GM23248 (cell line): ENCODE measurements around the gene MYLIP. TPM values are rescaled to one million over a fixed set of nuclear protein-coding genes. Genes with fewer than 3 reads are reported as not detected.

Experiments used
- DNase-seq: peaks from one replicate; pipeline ENCODE4 v3.0.0-alpha.2; 2015
- H2AFZ ChIP-seq: fragments of 200-600 bp; sonication (generic); 2 replicates; pipeline ENCODE4 v1.6.1; 2016; ENCODE audit warnings: antibody characterized with exemption
- H3F3A ChIP-seq: fragments of 200-600 bp; sonication (generic); 2 replicates; pipeline ENCODE4 v1.6.1; 2016; ENCODE audit warnings: mild to moderate bottlenecking, antibody characterized with exemption, mixed run types; ENCODE audit not compliant: insufficient read depth
- H3K27ac ChIP-seq: fragments of 200-600 bp; sonication (generic); 2 replicates; pipeline ENCODE4 v1.5.1; 2016; ENCODE audit warnings: mild to moderate bottlenecking
- H3K27me3 ChIP-seq: fragments of 200-600 bp; sonication (generic); replicated peaks from 2 replicates; pipeline ENCODE4 v1.6.1; 2016; ENCODE audit warnings: mild to moderate bottlenecking; ENCODE audit not compliant: insufficient read depth
- H3K36me3 ChIP-seq: fragments of 200-600 bp; sonication (generic); 2 replicates; pipeline ENCODE4 v1.6.1; 2016; ENCODE audit warnings: low read depth, mild to moderate bottlenecking
- H3K4me1 ChIP-seq: fragments of 200-600 bp; sonication (generic); 2 replicates; pipeline ENCODE4 v1.6.1; 2016; ENCODE audit warnings: mild to moderate bottlenecking; ENCODE audit not compliant: insufficient read depth
- H3K4me2 ChIP-seq: fragments of 200-600 bp; sonication (generic); one replicate; pipeline ENCODE4 v1.6.1; 2016; ENCODE audit warnings: mild to moderate bottlenecking; ENCODE audit not compliant: unreplicated experiment
- H3K4me3 ChIP-seq: fragments of 200-600 bp; sonication (generic); 2 replicates; pipeline ENCODE4 v1.5.1; 2016; ENCODE audit warnings: mild to moderate bottlenecking
- H3K79me2 ChIP-seq: fragments of 200-600 bp; sonication (generic); 2 replicates; pipeline ENCODE4 v1.6.1; 2016; ENCODE audit warnings: mild to moderate bottlenecking; ENCODE audit not compliant: insufficient read depth
- H3K9ac ChIP-seq: fragments of 200-600 bp; sonication (generic); 2 replicates; pipeline ENCODE4 v1.6.1; 2016; ENCODE audit warnings: mild to moderate bottlenecking
- H3K9me2 ChIP-seq: fragments of 200-600 bp; sonication (generic); 2 replicates; pipeline ENCODE4 v1.6.1; 2016; ENCODE audit warnings: mixed run types, mild to moderate bottlenecking, moderate library complexity; ENCODE audit not compliant: insufficient read depth
- H3K9me3 ChIP-seq: fragments of 200-600 bp; sonication (generic); one replicate; pipeline ENCODE4 v1.6.1; 2017; ENCODE audit warnings: low read depth
- H4K20me1 ChIP-seq: fragments of 200-600 bp; sonication (generic); 2 replicates; pipeline ENCODE4 v1.6.0; 2016; ENCODE audit not compliant: insufficient read depth
- EZH2 ChIP-seq: fragments of 200-600 bp; sonication (generic); IDR thresholded peaks from 2 replicates; pipeline ENCODE4 v1.6.1; 2018; ENCODE audit warnings: antibody characterized with exemption, mild to moderate bottlenecking; ENCODE audit not compliant: insufficient read depth, poor library complexity, severe bottlenecking
- EZH2phosphoT487 ChIP-seq: fragments of 200-600 bp; sonication (generic); IDR thresholded peaks from 2 replicates; pipeline ENCODE4 v1.6.1; 2018; ENCODE audit warnings: antibody characterized with exemption, moderate library complexity, mild to moderate bottlenecking, low read depth; ENCODE audit not compliant: insufficient read depth
- WGBS, 2 experiments: methylation state at CpG; one replicate each; pipeline ENCODE4 v1.1.6; 2015 to 2017; ENCODE audit warnings: low lambda C conversion rate in 2 of 2, low coverage in 1 of 2; ENCODE audit errors: missing lambda C conversion rate in 2 of 2; 5-methylcytosine and 5-hydroxymethylcytosine counted together
- in situ Hi-C: fragments of 300-500 bp; cut with MboI; formaldehyde crosslinking; loops from 2 replicates; pipeline ENCODE4 v1.15.0; 2020
- polyA plus RNA-seq: library from polyadenylated mRNA; unstranded; fragments of >200 nt; fragmentation: Nextera tagmentation; extraction: Ambion mirVana; gene quantifications from 2 replicates; pipeline ENCODE4 v1.2.1, GENCODE V29; 2016
- total RNA-seq: library from RNA; depleted of rRNA; stranded (reverse); fragments of >200 nt; shearing (Covaris generic); gene quantifications from 2 replicates; pipeline ENCODE4 v1.2.3, GENCODE V29; 2014

The MYLIP gene
- total and polyA plus RNA-seq, 2 experiments from 2014 or later, result 1.7 to 1.9 TPM

DNA sequence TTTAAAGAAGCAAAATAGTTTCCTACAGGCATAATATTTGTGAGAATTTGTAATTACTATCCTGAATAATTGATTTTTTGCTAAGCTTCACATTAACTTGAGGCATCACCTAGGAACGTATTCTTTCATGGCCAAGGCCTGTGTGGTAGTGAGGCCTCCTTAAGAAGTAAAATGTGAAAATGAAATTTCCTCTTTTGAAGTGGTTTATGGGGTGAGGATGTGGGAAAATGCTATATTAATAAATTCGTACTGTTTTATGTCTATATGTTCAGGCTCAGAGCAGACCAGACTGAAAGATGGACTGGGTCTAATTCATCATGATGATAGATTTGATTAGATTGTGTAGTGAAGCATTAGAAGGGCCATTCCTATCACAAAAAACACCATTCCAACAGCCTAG is 33.1 kb downstream of the MYLIP start:
- WGBS, 2 experiments, result 91 to 96% methylated on average over 2 of the region's 2 CpGs
- Histone ChIP-seq H3K4me2 (no peak overlapping the region), H3F3A (no peaks in the 10 kb centered on the region), H3K9ac (no peak overlapping the region), H4K20me1 (no peaks in the 10 kb centered on the region), H3K36me3 (no peaks in the 10 kb centered on the region), H3K27ac (no peak overlapping the region), H3K4me3 (no peak overlapping the region), H3K27me3 (peaks cover 37% of the 10 kb centered on the region), H3K79me2 (no peaks in the 10 kb centered on the region), H2AFZ (no peak overlapping the region), H3K4me1 (no peaks in the 10 kb centered on the region), H3K9me2 (no peaks in the 10 kb centered on the region), H3K9me3 (no peaks in the 10 kb centered on the region)
- no peak for DNase-seq
- in situ Hi-C loops, result loop anchor here (10.0 kb wide), 1 partner anchor 467 kb away; no protein-coding TSS in a partner anchor
- TF ChIP-seq EZH2, result no peak
- TF ChIP-seq EZH2phosphoT487, result no peak

GRCh38 chr6:16163066-16163465 is 34.2 kb downstream of the MYLIP start:
- Histone ChIP-seq H3K4me1 (no peaks in the 10 kb centered on the region), H3K27ac (no peak overlapping the region), H3K79me2 (no peaks in the 10 kb centered on the region), H3K9me2 (no peaks in the 10 kb centered on the region), H3K4me3 (no peak overlapping the region), H2AFZ (no peak overlapping the region), H3K9me3 (no peaks in the 10 kb centered on the region), H3F3A (no peaks in the 10 kb centered on the region), H4K20me1 (no peaks in the 10 kb centered on the region), H3K27me3 (peaks cover 33% of the 10 kb centered on the region), H3K9ac (no peak overlapping the region), H3K4me2 (no peak overlapping the region), H3K36me3 (no peaks in the 10 kb centered on the region)
- WGBS, 2 experiments, result 72 to 77% methylated on average over 1 of the region's 1 CpG
- no peak for DNase-seq
- in situ Hi-C loops, result loop anchor here (10.0 kb wide), 1 partner anchor 468 kb away; no protein-coding TSS in a partner anchor
- TF ChIP-seq EZH2phosphoT487, result no peak
- TF ChIP-seq EZH2, result no peak

DNA sequence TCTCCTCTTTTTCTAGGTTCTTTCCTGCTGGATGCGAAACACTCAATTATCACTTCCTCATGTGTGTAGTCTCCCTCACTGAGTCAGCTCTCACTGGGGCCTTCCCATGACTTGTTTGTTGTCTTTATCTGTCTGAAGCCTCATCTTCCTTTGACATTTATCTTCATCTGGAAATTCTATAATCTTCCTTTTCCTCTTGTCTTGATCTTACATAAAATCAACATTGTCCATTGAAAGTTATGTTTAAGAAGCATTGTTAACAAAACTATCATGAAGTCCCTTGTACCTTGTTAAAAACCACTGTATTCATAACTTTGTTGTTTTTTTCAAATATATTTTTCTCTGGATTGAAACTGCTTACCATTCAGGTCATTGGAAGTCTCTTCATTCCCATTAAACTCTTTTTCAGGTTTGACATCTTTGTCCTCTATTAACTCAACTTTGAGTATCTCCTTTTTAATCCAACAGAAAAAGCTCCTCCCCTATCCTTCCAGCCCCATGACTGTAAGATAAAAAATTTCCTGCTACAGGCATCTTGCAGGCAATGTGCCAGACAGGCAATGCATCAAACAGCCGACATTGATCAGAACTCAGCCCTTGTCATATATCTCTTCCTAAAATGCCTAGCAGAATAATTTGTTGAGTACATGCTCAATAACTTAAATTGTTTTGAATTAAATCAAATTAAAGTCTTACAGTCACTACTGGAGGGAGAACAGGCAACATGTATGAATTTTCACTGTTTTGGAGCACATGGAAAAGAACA is 34.8 kb downstream of the MYLIP start:
- Histone ChIP-seq H3K4me3 (no peak overlapping the region), H3K79me2 (no peaks in the 10 kb centered on the region), H3F3A (no peaks in the 10 kb centered on the region), H3K27ac (no peak overlapping the region), H2AFZ (no peak overlapping the region), H3K9me2 (no peaks in the 10 kb centered on the region), H3K9ac (no peak overlapping the region), H3K4me2 (no peak overlapping the region), H3K9me3 (no peaks in the 10 kb centered on the region), H3K36me3 (no peaks in the 10 kb centered on the region), H3K4me1 (no peaks in the 10 kb centered on the region), H4K20me1 (no peaks in the 10 kb centered on the region), H3K27me3 (peaks cover 29% of the 10 kb centered on the region)
- DNase-seq, result no peak
- in situ Hi-C loops, result loop anchor here (10.0 kb wide), 1 partner anchor 469 kb away; no protein-coding TSS in a partner anchor
- WGBS, 2 experiments, result 78 to 80% methylated on average over 2 of the region's 2 CpGs
- TF ChIP-seq EZH2, result no peak
- TF ChIP-seq EZH2phosphoT487, result no peak

DNA sequence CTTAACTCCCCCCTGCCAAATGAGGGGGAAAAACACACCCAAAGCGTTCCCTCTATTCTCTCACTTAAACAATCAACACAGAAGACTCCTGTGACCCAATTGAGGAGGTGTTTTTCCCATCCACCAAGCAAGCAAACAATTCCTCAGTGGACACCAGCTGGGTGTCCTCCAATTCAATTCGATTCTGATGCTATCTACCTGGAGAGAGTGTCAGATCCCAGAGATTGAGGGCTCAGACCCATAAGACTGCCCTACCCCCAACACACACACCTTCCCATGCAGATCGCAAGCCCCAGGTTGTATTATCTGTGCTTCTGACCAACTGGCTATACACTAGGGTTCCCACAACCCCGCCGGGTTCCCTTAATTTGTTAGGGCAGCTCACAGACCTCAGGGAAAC is 36.8 kb downstream of the MYLIP start:
- in situ Hi-C loops, result loop anchor here (10.0 kb wide), 1 partner anchor 471 kb away; no protein-coding TSS in a partner anchor
- Histone ChIP-seq H3K27me3 (peaks cover 28% of the 10 kb centered on the region), H3K36me3 (no peaks in the 10 kb centered on the region), H4K20me1 (no peaks in the 10 kb centered on the region), H3K4me3 (no peak overlapping the region), H3K9me2 (no peaks in the 10 kb centered on the region), H2AFZ (no peak overlapping the region), H3K9me3 (no peaks in the 10 kb centered on the region), H3K4me1 (no peaks in the 10 kb centered on the region), H3K4me2 (no peak overlapping the region), H3K79me2 (no peaks in the 10 kb centered on the region), H3K9ac (no peak overlapping the region), H3F3A (no peaks in the 10 kb centered on the region), H3K27ac (no peak overlapping the region)
- TF ChIP-seq EZH2phosphoT487, result no peak
- no peak for TF ChIP-seq EZH2
- WGBS, 2 experiments, result 75 to 82% methylated on average over 5 of the region's 5 CpGs
- DNase-seq, result no peak
